WI38 (cell line): ENCODE results near the gene MILR1.
A peak's percentile ranks its signal among the peaks of the same experiment; 100 is the strongest.
"Not testable (repeated sequence)": the region's sequence is repeated elsewhere in the genome, so short reads cannot be mapped to it uniquely, and the experiment has no call there.

Experiments used
- H3K4me3 ChIP-seq: 2 replicates; pipeline ENCODE4 v1.5.1; 2011; ENCODE audit warnings: low read depth, mild to moderate bottlenecking, control low read depth, low read length
- TF ChIP-seq, protein P1 (sequence below): IDR thresholded peaks from 2 replicates; pipeline ENCODE4 v1.5.1; 2012; ENCODE audit warnings: low read depth, mild to moderate bottlenecking, control low read depth, low read length

Gene MILR1

DNA sequence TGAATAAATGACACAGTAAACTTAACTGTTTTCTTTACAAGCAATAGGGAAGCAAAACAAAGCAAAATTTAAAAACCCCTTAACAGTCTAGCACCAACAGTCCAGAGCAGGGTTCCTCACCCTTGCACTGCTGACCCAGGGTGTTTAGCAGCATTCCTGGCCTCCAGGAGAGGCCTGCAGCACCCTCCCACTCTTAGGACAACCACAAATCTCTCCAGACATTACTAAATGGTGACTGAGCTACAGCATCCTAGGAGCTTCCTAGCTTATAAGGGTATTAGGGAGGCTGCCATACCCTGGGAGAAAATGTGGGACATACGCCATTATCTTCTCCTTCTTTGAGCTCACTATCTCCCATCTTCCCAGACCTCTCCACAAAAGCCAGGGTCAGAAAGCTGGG lies 32.0 kb downstream of the MILR1 start:
- no peak overlapping the region for H3K4me3 ChIP-seq
- TF ChIP-seq, protein P1, sequence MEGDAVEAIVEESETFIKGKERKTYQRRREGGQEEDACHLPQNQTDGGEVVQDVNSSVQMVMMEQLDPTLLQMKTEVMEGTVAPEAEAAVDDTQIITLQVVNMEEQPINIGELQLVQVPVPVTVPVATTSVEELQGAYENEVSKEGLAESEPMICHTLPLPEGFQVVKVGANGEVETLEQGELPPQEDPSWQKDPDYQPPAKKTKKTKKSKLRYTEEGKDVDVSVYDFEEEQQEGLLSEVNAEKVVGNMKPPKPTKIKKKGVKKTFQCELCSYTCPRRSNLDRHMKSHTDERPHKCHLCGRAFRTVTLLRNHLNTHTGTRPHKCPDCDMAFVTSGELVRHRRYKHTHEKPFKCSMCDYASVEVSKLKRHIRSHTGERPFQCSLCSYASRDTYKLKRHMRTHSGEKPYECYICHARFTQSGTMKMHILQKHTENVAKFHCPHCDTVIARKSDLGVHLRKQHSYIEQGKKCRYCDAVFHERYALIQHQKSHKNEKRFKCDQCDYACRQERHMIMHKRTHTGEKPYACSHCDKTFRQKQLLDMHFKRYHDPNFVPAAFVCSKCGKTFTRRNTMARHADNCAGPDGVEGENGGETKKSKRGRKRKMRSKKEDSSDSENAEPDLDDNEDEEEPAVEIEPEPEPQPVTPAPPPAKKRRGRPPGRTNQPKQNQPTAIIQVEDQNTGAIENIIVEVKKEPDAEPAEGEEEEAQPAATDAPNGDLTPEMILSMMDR = no peak

DNA sequence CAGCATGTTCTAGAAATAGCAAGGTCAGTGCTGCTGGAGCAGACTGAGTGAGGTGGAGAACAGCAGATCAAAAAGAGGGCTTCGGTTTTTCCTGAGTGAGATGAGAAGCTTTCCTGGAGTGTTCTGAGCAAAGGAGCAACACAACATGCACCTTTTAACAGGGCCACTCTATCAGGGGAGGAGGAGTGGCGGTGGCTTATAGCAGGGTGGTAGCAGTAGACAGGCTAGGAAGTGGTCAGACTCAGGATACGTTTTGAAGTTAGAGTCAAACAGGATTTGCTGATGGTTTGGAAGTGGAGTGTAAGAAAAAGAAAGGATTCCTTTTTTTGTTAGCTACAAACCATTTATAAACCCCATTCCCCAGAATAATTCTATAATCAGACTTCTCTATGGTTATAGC lies 35.5 kb downstream of the MILR1 start:
- no peak overlapping the region for H3K4me3 ChIP-seq
- TF ChIP-seq, protein P1 = no peak

DNA sequence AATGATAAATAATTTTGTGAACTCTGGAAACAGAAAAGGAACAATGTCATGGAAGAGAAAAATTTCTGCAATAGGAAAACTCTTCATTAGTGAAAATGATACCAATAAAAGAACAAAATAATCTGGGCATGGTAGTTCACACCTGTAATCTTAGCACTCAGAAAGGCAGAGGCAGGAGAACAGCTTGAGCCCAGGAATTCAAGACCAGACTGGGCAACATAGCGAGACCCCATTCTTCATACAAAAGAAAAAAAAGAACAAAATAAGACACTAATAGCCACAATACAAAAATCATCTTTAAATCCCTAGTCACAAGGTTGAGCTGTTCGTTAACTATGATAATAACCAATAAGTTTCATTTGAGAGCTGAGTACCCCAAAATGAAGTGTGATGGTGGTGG lies 39.4 kb downstream of the MILR1 start:
- TF ChIP-seq, protein P1 = no peak

DNA sequence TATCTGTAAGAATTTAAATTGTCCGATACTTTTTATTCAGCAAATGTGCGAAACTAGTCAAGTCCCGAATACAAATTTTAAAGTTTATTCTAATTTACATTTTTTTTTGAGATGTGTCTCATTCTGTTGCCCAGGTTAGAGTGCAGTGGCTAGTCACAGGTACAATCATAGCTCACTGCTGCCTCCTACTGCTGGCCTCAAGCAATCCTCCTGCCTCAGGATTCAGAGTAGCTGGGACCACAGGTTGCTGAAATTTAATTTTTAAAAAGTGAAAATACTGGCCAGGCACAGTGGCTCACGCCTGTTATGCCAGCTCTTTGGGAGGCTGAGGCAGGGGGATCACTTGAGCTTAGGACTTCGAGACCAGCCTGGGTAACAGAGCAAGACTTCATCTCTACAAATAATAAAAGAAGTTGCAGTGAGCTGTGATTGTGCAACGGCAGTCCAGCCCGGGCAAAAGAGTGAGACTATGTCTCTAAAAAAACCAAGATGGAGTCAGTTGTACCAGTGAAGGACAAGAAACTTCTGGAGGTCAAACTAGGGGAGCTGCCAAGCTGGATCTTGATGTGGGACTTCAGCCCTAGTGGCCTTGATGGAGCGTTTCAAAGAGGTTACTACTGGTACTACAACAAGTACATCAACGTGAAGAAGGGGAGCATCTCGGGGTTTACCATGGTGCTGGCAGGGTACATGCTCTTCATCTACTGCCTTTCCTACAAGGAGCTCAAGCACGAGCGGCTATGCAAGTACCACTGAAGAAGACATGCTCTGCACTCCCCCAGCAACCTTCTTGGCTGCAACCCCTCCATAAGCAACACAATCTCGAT lies 42.3 kb downstream of the MILR1 start:
- H3K4me3 ChIP-seq = no peak overlapping the region
- TF ChIP-seq, protein P1 = peak; percentile 76

More for the DNA sequence above, 39.4 kb downstream of the MILR1 start:
- no peak overlapping the region for H3K4me3 ChIP-seq

DNA sequence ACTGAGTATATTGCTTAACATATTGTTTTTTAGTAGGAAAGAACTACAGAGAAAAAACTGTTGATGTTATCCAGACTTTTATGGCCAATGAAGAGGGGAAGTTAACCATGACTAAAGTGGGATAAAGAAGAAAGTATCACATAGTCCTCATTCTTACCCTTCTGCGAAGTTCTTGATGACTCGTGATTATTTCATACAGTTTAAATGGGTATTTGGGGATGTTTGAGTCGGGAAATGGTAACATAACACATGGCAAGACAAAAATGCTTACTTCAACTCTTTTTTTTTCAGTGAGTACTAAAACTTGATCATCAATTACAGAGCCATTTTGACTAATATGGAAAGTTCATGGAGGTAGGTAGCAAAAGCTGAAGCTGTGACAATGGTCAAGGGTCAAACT lies 43.1 kb downstream of the MILR1 start:
- TF ChIP-seq, protein P1 = no peak
- H3K4me3 ChIP-seq = no peak overlapping the region

DNA sequence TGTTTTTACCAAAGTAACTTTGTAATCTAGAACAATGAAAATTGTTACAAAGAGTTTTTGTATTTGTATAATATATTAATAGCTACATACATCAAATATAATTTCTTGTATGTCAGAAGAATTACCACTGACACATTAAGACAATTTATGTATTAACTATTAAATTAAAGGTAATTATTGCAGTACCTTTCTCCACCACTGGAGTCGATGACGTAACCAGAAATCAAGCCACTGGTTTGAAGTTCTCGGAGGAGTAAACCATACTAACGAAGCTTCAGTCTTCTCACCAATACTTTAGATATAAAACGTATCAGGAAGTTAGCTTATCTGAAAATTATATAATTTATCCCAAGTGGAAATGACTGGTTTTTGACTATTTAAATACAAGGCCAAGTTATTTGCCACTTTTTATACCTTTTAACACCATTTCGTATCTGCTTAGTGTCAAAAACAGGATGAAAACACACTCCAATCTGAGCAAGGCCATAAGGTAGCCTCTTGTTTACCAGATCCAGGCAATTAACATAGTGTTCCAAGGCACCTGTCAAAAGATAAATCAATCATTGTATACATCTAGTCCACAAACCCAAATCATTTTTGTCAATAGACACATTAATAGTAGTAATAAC lies 43.7 kb downstream of the MILR1 start:
- TF ChIP-seq, protein P1 = peak; percentile 18; the same call in 1 of the 2 replicates
- H3K4me3 ChIP-seq = no peak overlapping the region

DNA sequence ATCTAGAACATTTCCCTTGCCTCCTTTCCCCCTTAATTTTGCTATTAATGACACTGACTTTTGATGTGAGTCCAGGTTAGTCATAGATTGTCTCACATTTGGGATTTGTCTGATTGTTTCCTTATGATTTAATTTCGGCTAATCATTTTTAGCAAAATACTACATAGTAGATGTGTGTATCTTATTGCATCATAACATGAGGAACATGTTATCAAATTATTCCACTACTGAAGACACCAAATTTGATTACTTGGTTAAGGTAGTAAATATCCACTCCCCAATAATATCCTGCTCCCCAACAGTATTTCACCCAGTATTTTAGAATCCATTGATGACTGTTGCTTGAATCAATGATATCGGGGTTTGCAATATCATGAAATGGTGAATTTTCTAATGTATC lies 45.2 kb downstream of the MILR1 start:
- H3K4me3 ChIP-seq = no peak overlapping the region
- TF ChIP-seq, protein P1 = no peak

DNA sequence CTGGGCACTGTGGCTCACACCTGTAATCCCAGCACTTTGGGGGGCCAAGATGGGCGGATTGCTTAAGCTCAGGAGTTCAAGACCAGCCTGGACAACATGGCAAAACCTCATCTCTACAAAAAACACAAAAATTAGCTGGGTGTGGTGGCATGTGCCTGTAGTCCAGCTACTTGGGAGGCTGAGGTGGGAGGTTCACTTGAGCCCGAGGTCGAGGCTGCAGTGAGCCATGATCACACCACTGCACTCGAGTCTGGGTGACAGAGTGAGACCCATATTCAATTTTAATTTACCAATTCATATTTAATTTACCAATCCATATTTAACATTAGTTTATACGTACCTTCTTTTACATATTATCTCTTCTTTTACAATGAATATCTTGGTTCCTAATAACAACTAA lies 46.4 kb downstream of the MILR1 start:
- not testable (repeated sequence) for H3K4me3 ChIP-seq
